ENCODE data around the gene POLR3K.
"Not testable (repeated sequence)": the region's sequence is repeated elsewhere in the genome, so short reads cannot be mapped to it uniquely, and the experiment has no call there.

The POLR3K gene

GRCh38 chr16:63998-64913 lies 10.8 kb upstream of the POLR3K start:
- DNase-seq (ENCODE audit: low read depth in 2 of 2) = no peak

DNA sequence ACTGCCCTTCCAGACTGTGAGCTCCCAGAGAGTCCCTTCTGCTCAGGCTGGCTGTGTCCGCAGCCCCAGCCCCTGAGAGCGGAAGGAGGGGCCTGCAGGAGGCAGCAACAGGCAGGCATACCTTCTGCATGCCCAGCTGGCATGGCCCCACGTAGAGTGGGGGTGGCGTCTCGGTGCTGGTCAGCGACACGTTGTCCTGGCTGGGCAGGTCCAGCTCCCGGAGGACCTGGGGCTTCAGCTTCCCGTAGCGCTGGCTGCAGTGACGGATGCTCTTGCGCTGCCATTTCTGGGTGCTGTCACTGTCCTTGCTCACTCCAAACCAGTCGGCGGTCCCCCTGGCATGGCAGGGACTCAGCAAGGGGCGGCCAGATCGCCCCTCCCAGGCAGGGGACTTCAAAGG lies 10.1 kb upstream of the POLR3K start:
- DNase-seq (ENCODE audit: low read depth in 2 of 2) = no peak

- no peak for DNase-seq (ENCODE audit: low read depth in 2 of 2)
Measured at GRCh38 chr16:62968-63391, 9.6 kb upstream of the POLR3K start.

- DNase-seq (ENCODE audit: low read depth in 2 of 2) = no peak
Measured at GRCh38 chr16:62283-62967, 9.0 kb upstream of the POLR3K start.

GRCh38 chr16:61879-62281 lies 8.5 kb upstream of the POLR3K start:
- no peak for DNase-seq (ENCODE audit: low read depth in 2 of 2)

DNA sequence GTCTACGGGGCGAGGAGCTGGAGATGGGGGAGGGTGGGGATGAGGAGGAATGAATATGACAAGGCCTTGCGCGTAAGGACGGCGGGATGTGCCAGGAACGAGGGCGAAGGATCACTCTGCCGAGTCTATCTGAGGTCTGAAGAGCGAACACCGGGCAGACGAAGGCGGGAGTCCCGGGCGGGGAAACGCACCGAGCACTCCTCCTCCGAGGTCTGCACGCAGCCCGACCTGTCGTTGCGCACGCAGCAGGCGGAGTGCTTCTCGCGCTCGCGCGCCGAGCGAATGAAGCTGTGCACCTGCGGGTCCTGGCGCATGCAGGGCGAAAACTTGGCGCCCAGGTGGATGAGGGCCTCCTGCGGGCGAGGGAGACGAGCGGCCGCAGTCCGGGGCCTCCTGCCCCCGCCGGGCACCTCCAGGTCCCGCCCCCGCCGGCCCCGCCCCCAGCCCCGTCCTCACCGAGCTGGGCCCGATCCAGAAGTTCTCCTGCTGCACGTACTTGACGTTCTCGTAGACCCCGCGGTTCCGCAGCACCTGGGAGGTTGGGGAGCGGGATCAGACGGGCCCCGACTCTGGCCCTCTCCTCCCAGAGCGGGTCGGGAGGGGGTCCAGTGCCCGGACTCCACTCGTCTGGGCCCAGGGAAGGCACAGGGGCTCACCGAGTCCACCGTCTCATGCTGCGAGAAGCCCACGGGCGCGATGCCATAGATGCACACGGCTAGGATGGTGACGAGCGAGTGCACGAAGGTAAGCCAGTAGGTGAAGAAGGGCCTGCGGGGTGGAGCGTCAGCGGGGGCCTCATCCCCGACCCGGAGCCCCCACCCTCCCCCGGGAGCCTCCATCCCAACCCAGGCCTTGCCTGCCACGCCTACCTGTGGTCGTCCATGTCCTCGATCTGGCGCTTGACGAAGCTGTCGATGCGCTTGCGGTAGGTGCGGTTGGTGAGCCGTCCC lies 7.8 kb upstream of the POLR3K start:
- DNase-seq (ENCODE audit: low read depth in 2 of 2) = no peak

GRCh38 chr16:60166-60565 lies 6.8 kb upstream of the POLR3K start:
- DNase-seq (ENCODE audit: low read depth in 2 of 2) = no peak

DNA sequence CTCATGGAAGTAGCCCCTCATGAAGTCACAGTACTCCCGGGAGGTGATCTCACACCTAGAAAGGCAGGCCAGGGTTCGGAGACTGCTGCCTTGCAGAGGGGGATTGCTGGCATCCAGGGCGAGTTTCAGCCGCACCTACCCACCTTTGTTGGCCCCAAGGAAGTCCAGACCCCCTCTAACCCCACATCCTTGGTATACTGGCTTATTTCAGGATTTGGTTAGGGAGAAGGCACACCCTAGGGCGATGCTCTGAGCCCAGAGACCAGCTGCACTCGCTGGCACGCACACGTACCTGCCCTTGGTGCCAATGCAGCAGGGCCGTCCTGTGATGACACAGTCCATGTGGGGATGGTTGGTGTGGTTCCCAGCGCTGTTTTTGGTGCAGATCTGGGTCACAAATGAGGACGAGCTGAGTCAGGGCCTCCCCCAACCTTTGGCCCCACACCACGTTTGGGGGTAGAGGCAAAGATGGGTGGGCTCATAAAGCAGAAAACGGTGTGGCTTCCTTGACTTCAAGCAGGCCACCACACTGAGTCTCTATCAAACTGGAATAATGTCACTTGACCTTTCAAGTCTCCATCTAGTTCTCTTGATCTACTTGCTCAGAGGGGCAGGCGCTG lies 6.1 kb upstream of the POLR3K start:
- no peak for DNase-seq (ENCODE audit: low read depth in 2 of 2)

GRCh38 chr16:58491-59439 lies 5.4 kb upstream of the POLR3K start:
- DNase-seq (ENCODE audit: low read depth in 2 of 2) = no peak

DNA sequence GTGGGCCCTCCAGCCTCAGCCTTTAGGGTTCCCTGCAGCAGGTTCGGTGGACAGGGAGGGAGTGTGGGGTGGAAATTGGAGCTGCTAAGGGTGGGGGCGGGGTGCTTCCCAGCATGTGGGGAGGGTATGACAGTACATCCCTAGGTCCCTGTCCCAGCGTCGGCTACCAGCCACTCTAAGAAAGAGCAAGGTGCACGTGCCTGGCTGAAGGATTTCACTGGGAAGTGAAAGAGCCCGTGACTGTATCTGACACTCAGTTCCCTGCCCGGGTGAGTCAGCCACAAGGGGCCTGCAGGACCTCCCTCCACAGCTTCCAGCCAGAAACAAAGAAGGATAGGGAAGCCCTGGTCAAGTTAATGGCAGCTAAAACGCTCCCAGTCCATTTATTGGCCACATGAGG lies 4.3 kb upstream of the POLR3K start:
- DNase-seq (ENCODE audit: low read depth in 2 of 2) = no peak

DNA sequence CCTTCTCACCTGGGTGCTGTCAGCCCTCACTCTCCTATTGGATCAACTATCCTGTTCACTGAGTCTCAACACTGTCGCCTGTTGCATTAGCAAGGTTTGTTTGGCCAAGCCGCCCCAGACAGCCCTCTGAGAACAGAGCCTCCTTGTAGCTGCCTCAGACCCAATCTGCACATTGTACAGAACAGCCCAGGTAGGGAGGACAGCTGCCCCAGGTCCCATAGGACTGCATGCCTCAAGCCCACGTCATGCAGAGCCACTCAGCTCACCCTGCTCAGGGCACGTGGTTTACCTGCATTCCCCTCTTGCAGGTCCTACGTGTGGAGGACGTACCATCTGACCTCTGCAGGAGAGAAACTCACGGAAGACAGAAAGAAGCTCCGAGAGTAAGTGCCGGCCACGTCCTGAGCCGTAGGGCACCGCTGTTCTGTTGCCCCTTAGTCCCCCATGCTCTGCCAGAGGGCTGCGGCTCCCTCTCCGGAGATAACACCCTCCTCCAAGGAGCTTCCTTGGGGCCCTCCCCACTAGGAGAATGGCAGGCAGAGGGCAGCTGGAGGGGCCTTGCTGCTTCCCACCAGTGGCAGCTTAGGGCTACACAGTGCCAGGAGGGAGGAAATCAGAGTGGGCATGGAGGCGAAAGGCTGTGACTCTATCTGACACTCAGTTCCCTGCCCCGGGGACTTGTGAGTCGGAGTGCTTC lies 3.0 kb upstream of the POLR3K start:
- no peak for DNase-seq (ENCODE audit: low read depth in 2 of 2)

- DNase-seq (ENCODE audit: low read depth in 2 of 2) = no peak
Measured at GRCh38 chr16:55571-56136, 2.2 kb upstream of the POLR3K start.

DNA sequence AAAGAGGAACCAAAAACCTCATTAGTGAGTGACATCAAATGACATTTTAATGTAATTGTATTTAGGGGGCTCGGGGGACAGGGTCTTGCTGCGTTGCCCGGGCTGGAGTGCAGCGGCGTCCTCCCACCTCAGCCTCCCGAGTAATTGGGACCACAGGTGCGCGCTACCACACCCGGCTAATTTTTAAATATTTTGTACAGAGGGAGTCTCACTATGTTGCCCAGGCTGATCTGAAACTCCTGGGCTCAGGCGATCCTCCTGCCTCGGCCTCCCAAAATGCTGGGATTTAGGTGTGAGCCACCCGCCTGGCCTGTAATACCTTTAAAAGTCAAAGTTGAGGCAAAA lies 801 bp upstream of the POLR3K start:
- no peak for DNase-seq (ENCODE audit: low read depth in 2 of 2)

DNA sequence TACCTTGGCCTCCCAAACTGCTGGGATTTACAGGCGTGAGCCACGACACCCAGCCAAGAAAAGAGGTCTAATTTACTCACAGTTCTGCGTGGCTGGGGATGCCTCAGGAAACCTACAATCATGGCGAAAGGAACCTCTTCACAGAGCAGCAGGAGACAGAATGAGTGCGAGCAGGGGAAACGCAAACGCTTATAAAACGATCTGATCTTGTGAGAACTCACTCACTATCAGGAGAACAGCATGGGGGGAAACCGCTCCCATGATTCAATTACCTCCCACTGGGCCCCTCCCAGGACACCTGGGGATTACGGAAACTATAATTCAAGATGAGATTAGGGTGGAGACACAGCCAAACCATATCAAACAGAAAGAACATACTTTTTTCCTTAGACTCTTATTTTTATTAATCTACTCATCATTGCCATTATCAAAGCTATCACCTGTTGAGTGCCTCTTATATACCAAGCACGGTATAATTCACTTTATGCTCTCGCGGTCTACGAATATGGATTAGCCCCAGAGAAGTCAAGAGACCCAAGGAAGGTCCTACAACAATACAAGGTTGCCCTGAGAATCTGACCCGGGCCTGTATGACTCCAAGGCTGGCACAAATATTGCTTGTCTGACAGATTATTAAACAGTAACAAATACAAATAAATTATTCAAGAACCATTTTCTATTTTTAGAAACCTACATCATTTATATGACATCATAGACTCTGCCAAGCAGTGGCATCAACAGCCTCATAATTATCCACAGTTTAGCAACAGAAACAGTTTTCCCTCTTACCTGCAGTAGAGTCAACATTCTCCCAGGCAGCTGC lies 2.4 kb downstream of the POLR3K start:
- DNase-seq (ENCODE audit: low read depth in 2 of 2) = no peak

GRCh38 chr16:47234-47633 lies 6.2 kb downstream of the POLR3K start:
- no peak for DNase-seq (ENCODE audit: low read depth in 2 of 2)

- not testable (repeated sequence) for DNase-seq (ENCODE audit: low read depth in 2 of 2)
Measured at GRCh38 chr16:46510-46909, 6.9 kb downstream of the POLR3K start.

GRCh38 chr16:45454-45853 lies 8.0 kb downstream of the POLR3K start:
- no peak for DNase-seq (ENCODE audit: low read depth in 2 of 2)

- DNase-seq (ENCODE audit: low read depth in 2 of 2) = no peak
Measured at GRCh38 chr16:44655-45054, 8.8 kb downstream of the POLR3K start.

GRCh38 chr16:43294-43693 lies 10.1 kb downstream of the POLR3K start:
- DNase-seq (ENCODE audit: low read depth in 2 of 2) = no peak
